ENCODE data around the gene PLPP2.

Gene PLPP2

GRCh38 chr19:326871-327270 lies 35.7 kb upstream of the PLPP2 start:
- no peak for TF ChIP-seq CTCF (IDR thresholded peaks at IDR 0.05; ENCODE audit: insufficient read depth, low read length, poor library complexity, severe bottlenecking)
- TF ChIP-seq EZH2phosphoT487 (conservative IDR thresholded peaks at IDR 0.05; ENCODE audit: low read length), result no peak
- H4K20me1 ChIP-seq (ENCODE audit: low read depth, low read length), result no peaks in the 10 kb centered on the region; the same call in 1 of the 2 replicates

GRCh38 chr19:325937-326565 lies 34.8 kb upstream of the PLPP2 start:
- no peaks in the 10 kb centered on the region for H3K27me3 ChIP-seq (ENCODE audit: low read length)
- TF ChIP-seq CTCF (IDR thresholded peaks at IDR 0.05; ENCODE audit: insufficient read depth, low read length, poor library complexity, severe bottlenecking) (no peak), EZH2phosphoT487 (conservative IDR thresholded peaks at IDR 0.05; ENCODE audit: low read length) (no peak)
- no peaks in the 10 kb centered on the region for H3K9me2 ChIP-seq (replicated peaks; ENCODE audit: insufficient read depth, low read length)
- no peak overlapping the region for H3K9ac ChIP-seq (ENCODE audit: low read length)
- peaks cover 7% of the 10 kb centered on the region; the same call in 1 of the 2 replicates for H3K79me2 ChIP-seq (ENCODE audit: insufficient read depth, low read length)
- no peak overlapping the region for H2AFZ ChIP-seq (ENCODE audit: low read depth, low read length, severe bottlenecking)
- H3K4me3 ChIP-seq (ENCODE audit: insufficient read depth, low read length, poor library complexity, severe bottlenecking), result no peak overlapping the region
- H3F3A ChIP-seq (ENCODE audit: insufficient read depth), result no peaks in the 10 kb centered on the region
- H3K4me2 ChIP-seq (ENCODE audit: low read depth, low read length, poor library complexity, severe bottlenecking), result no peak overlapping the region
- no peaks in the 10 kb centered on the region; the same call in 1 of the 2 replicates for H4K20me1 ChIP-seq (ENCODE audit: low read depth, low read length)
- H3K9me3 ChIP-seq (ENCODE audit: insufficient read depth, low read length), result peaks cover 10% of the 10 kb centered on the region; the same call in 1 of the 2 replicates
- peaks cover 22% of the 10 kb centered on the region for H3K36me3 ChIP-seq (ENCODE audit: low read length)
- H3K27ac ChIP-seq (ENCODE audit: low read depth, low read length), result no peak overlapping the region

More at GRCh38 chr19:326871-327270, 35.7 kb upstream of the PLPP2 start:
- Histone ChIP-seq H3K9me3 (ENCODE audit: insufficient read depth, low read length) (peaks cover 10% of the 10 kb centered on the region; the same call in 1 of the 2 replicates), H3K9ac (ENCODE audit: low read length) (no peak overlapping the region), H3K27me3 (ENCODE audit: low read length) (no peaks in the 10 kb centered on the region), H3K36me3 (ENCODE audit: low read length) (peaks cover 21% of the 10 kb centered on the region), H3F3A (ENCODE audit: insufficient read depth) (no peaks in the 10 kb centered on the region), H3K79me2 (ENCODE audit: insufficient read depth, low read length) (peaks cover 9% of the 10 kb centered on the region; the same call in 1 of the 2 replicates), H3K4me3 (ENCODE audit: insufficient read depth, low read length, poor library complexity, severe bottlenecking) (no peak overlapping the region), H3K9me2 (replicated peaks; ENCODE audit: insufficient read depth, low read length) (no peaks in the 10 kb centered on the region), H3K4me2 (ENCODE audit: low read depth, low read length, poor library complexity, severe bottlenecking) (no peak overlapping the region), H3K27ac (ENCODE audit: low read depth, low read length) (no peak overlapping the region), H2AFZ (ENCODE audit: low read depth, low read length, severe bottlenecking) (no peak overlapping the region)

GRCh38 chr19:325173-325936 lies 34.2 kb upstream of the PLPP2 start:
- Histone ChIP-seq H3K27ac (ENCODE audit: low read depth, low read length) (no peak overlapping the region), H3K36me3 (ENCODE audit: low read length) (peaks cover 23% of the 10 kb centered on the region), H3K9me3 (ENCODE audit: insufficient read depth, low read length) (peaks cover 10% of the 10 kb centered on the region; the same call in 1 of the 2 replicates)

More at GRCh38 chr19:325173-325936, 34.2 kb upstream of the PLPP2 start:
- H2AFZ ChIP-seq (ENCODE audit: low read depth, low read length, severe bottlenecking), result no peak overlapping the region
- no peak overlapping the region for H3K4me3 ChIP-seq (ENCODE audit: insufficient read depth, low read length, poor library complexity, severe bottlenecking)
- H4K20me1 ChIP-seq (ENCODE audit: low read depth, low read length), result no peaks in the 10 kb centered on the region; the same call in 1 of the 2 replicates
- H3K9ac ChIP-seq (ENCODE audit: low read length), result no peak overlapping the region
- no peaks in the 10 kb centered on the region for H3K9me2 ChIP-seq (replicated peaks; ENCODE audit: insufficient read depth, low read length)
- H3F3A ChIP-seq (ENCODE audit: insufficient read depth), result no peaks in the 10 kb centered on the region
- H3K4me2 ChIP-seq (ENCODE audit: low read depth, low read length, poor library complexity, severe bottlenecking), result no peak overlapping the region
- TF ChIP-seq EZH2phosphoT487 (conservative IDR thresholded peaks at IDR 0.05; ENCODE audit: low read length), result no peak
- TF ChIP-seq CTCF (IDR thresholded peaks at IDR 0.05; ENCODE audit: insufficient read depth, low read length, poor library complexity, severe bottlenecking), result no peak
- no peaks in the 10 kb centered on the region for H3K27me3 ChIP-seq (ENCODE audit: low read length)
- H3K79me2 ChIP-seq (ENCODE audit: insufficient read depth, low read length), result no peaks in the 10 kb centered on the region

Measured in SU-DHL-6 (cell line).